HEK293 (cell line): Measurements from ENCODE around the gene GJC2.

Experiments used
- CTCF ChIA-PET: fragments of 350-600 bp; formaldehyde crosslinking; extraction: SDS; loops from one replicate; lab custom pipeline; 2021; ENCODE audit warnings: antibody characterized with exemption; lab: Yijun Ruan, JAX
- POLR2A ChIA-PET: fragments of 300-600 bp; formaldehyde crosslinking; extraction: SDS; loops from one replicate; lab custom pipeline; 2020; ENCODE audit warnings: antibody characterized with exemption, inconsistent platforms; lab: Yijun Ruan, JAX
- H3K27ac ChIP-seq: fragments of 200-500 bp; sonication (Bioruptor generic); 2 replicates; pipeline ENCODE4 v1.5.1; 2014; ENCODE audit warnings: low read depth, low read length, control low read depth, inconsistent platforms; ENCODE audit errors: extremely low read depth
- H3K36me3 ChIP-seq, 2 experiments: fragments of 200-500 bp in 1 of 2; sonication (Bioruptor generic) in 1 of 2; 1 replicate in 1 of 2; 2 replicates in 1 of 2; pipeline ENCODE4 v1.5.1; 2014 to 2017; ENCODE audit warnings: inconsistent platforms in 2 of 2, low read length in 2 of 2; ENCODE audit not compliant: control insufficient read depth in 2 of 2, insufficient read depth in 1 of 2
- H3K4me1 ChIP-seq: fragments of 200-500 bp; sonication (Bioruptor generic); 2 replicates; pipeline ENCODE4 v1.5.1; 2014; ENCODE audit warnings: mild to moderate bottlenecking, low read length, inconsistent platforms; ENCODE audit not compliant: control insufficient read depth, insufficient read depth
- H3K4me3 ChIP-seq: 2 replicates; pipeline ENCODE4 v1.5.1; 2011; ENCODE audit warnings: low read depth, mild to moderate bottlenecking, control low read depth, low read length, moderate library complexity
- H3K9me3 ChIP-seq: fragments of 200-500 bp; sonication (Bioruptor generic); 2 replicates; pipeline ENCODE4 v1.5.1; 2014; ENCODE audit warnings: low read depth, low read length, inconsistent platforms; ENCODE audit not compliant: control insufficient read depth, insufficient read depth
- CTCF ChIP-seq: fragments of 450-650 bp; formaldehyde crosslinking; IDR thresholded peaks from 2 replicates; pipeline ENCODE4 v1.5.1; 2016; ENCODE audit warnings: missing biosample characterization, missing genetic modification characterization
- GLIS2 ChIP-seq: fragments of 450-650 bp; formaldehyde crosslinking; IDR thresholded peaks from 2 replicates; pipeline ENCODE4 v1.5.1; 2016; ENCODE audit warnings: missing biosample characterization, missing genetic modification characterization
- IKZF3 ChIP-seq: fragments of 450-650 bp; IDR thresholded peaks from 2 replicates; pipeline ENCODE4 v1.5.0; 2018; ENCODE audit warnings: missing biosample characterization, mild to moderate bottlenecking, missing genetic modification characterization, moderate library complexity
- ZBTB48 ChIP-seq: fragments of 450-650 bp; formaldehyde crosslinking; IDR thresholded peaks from 2 replicates; pipeline ENCODE4 v1.5.1; 2016; ENCODE audit warnings: missing biosample characterization, missing genetic modification characterization
- ZBTB8A ChIP-seq: fragments of 450-650 bp; formaldehyde crosslinking; IDR thresholded peaks from 2 replicates; pipeline ENCODE4 v1.5.1; 2016; ENCODE audit warnings: missing biosample characterization, missing genetic modification characterization
- ZNF157 ChIP-seq: fragments of 450-650 bp; formaldehyde crosslinking; IDR thresholded peaks from 2 replicates; pipeline ENCODE4 v1.5.1; 2016; ENCODE audit warnings: missing biosample characterization, missing genetic modification characterization
- ZNF324 ChIP-seq: fragments of 450-650 bp; formaldehyde crosslinking; IDR thresholded peaks from 2 replicates; pipeline ENCODE4 v1.5.1; 2016; ENCODE audit warnings: missing biosample characterization, missing genetic modification characterization
- ZNF366 ChIP-seq: fragments of 450-650 bp; formaldehyde crosslinking; conservative IDR thresholded peaks from 2 replicates; pipeline ENCODE4 v1.5.1; 2016; ENCODE audit warnings: missing biosample characterization, missing genetic modification characterization
- ZNF48 ChIP-seq: fragments of 450-650 bp; formaldehyde crosslinking; IDR thresholded peaks from 2 replicates; pipeline ENCODE4 v1.5.1; 2016; ENCODE audit warnings: missing biosample characterization, missing genetic modification characterization
- ZNF513 ChIP-seq: fragments of 450-650 bp; IDR thresholded peaks from 2 replicates; pipeline ENCODE4 v1.5.1; 2018; ENCODE audit warnings: missing biosample characterization, missing genetic modification characterization
- ZNF518A ChIP-seq: fragments of 450-650 bp; formaldehyde crosslinking; conservative IDR thresholded peaks from 2 replicates; pipeline ENCODE4 v1.5.1; 2016; ENCODE audit warnings: low read depth, missing biosample characterization, missing genetic modification characterization
- ZNF529 ChIP-seq: fragments of 450-650 bp; formaldehyde crosslinking; IDR thresholded peaks from 2 replicates; pipeline ENCODE4 v1.5.1; 2017; ENCODE audit warnings: missing genetic modification characterization, missing biosample characterization; ENCODE audit not compliant: insufficient replicate concordance
- TF ChIP-seq, protein P1 (sequence below): fragments of 450-650 bp; formaldehyde crosslinking; IDR thresholded peaks from 2 replicates; pipeline ENCODE4 v1.5.1; 2016; ENCODE audit warnings: missing biosample characterization, missing genetic modification characterization
- TF ChIP-seq, protein P2 (sequence below): fragments of 450-650 bp; formaldehyde crosslinking; IDR thresholded peaks from 2 replicates; pipeline ENCODE4 v1.5.1; 2016; ENCODE audit warnings: missing biosample characterization, missing genetic modification characterization
- TF ChIP-seq, protein P3 (sequence below): fragments of 450-650 bp; formaldehyde crosslinking; IDR thresholded peaks from 2 replicates; pipeline ENCODE4 v1.5.1; 2016; ENCODE audit warnings: missing biosample characterization, missing genetic modification characterization
- TF ChIP-seq, protein P4 (sequence below): sonication (generic); formaldehyde crosslinking; IDR thresholded peaks from 2 replicates; pipeline ENCODE4 v1.8.1; 2022; ENCODE audit warnings: mild to moderate bottlenecking, moderate library complexity, missing genetic modification reagents

Gene GJC2

DNA sequence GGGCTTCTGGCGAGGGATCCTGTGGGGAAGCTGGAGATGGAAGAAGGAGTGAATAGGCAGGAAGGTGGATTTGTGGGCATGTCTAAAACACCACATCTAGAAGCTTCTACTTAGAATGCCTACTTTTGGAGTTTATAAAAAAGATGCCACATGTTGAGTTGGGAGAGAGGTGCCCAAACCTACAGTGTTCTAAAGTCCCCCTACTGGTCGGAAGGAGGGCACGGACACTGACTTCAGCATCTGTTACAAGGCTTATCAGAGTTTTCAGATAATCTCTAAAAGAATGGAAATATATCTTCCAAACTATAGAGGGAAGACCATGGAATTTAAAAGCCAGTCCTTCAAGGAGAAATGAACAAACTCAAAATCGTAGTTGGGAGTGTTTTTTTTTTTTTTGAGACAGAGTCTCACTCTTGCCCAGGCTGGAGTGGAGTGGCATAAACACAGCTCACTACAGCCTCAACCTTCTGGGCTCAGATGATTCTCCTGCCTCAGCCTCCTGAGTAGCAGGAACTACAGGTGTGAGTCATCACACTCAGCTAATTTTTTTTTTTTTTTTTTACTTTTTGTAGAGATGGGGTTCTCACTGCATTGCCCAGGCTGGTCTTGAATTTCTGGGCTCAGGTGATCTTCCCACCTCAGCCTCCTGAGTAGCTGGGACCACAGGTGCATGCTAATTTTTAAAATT, 30.7 kb downstream of the GJC2 start (continued):
- no peak for TF ChIP-seq ZNF48 (tag by site-specific recombination)
- TF ChIP-seq, protein P1, sequence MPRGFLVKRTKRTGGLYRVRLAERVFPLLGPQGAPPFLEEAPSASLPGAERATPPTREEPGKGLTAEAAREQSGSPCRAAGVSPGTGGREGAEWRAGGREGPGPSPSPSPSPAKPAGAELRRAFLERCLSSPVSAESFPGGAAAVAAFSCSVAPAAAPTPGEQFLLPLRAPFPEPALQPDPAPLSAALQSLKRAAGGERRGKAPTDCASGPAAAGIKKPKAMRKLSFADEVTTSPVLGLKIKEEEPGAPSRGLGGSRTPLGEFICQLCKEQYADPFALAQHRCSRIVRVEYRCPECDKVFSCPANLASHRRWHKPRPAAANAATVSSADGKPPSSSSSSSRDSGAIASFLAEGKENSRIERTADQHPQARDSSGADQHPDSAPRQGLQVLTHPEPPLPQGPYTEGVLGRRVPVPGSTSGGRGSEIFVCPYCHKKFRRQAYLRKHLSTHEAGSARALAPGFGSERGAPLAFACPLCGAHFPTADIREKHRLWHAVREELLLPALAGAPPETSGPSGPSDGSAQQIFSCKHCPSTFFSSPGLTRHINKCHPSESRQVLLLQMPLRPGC (tag by site-specific recombination), result no peak
- 0 out of 2 replicates have a peak, but pooled peaks have one; percentile 13 for TF ChIP-seq CTCF (tag by site-specific recombination)
- TF ChIP-seq, protein P2, sequence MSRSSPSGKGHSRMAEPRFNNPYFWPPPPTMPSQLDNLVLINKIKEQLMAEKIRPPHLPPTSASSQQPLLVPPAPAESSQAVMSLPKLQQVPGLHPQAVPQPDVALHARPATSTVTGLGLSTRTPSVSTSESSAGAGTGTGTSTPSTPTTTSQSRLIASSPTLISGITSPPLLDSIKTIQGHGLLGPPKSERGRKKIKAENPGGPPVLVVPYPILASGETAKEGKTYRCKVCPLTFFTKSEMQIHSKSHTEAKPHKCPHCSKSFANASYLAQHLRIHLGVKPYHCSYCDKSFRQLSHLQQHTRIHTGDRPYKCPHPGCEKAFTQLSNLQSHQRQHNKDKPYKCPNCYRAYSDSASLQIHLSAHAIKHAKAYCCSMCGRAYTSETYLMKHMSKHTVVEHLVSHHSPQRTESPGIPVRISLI (tag by site-specific recombination), result peak; percentile 86
- TF ChIP-seq ZNF529 (tag by site-specific recombination), result no peak
- TF ChIP-seq, protein P3, sequence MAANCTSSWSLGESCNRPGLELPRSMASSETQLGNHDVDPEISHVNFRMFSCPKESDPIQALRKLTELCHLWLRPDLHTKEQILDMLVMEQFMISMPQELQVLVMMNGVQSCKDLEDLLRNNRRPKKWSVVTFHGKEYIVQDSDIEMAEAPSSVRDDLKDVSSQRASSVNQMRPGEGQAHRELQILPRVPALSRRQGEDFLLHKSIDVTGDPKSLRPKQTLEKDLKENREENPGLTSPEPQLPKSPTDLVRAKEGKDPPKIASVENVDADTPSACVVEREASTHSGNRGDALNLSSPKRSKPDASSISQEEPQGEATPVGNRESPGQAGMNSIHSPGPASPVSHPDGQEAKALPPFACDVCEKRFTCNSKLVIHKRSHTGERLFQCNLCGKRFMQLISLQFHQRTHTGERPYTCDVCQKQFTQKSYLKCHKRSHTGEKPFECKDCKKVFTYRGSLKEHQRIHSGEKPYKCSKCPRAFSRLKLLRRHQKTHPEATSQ (tag by site-specific recombination), result no peak

- Histone ChIP-seq H3K4me1 (no peaks in the 10 kb centered on the region), H3K9me3 (no peaks in the 10 kb centered on the region), H3K36me3 (no peaks in the 10 kb centered on the region), H3K4me3 (no peak overlapping the region), H3K27ac (no peak overlapping the region)
- TF ChIP-seq IKZF3 (no peak), ZNF513 (no peak), ZBTB8A (tag by site-specific recombination) (no peak), ZNF157 (tag by site-specific recombination) (no peak), ZNF366 (tag by site-specific recombination) (no peak), GLIS2 (tag by site-specific recombination) (no peak), ZBTB48 (tag by site-specific recombination) (no peak), ZNF324 (no peak), ZNF518A (tag by site-specific recombination) (no peak)
- TF ChIP-seq, protein P4, sequence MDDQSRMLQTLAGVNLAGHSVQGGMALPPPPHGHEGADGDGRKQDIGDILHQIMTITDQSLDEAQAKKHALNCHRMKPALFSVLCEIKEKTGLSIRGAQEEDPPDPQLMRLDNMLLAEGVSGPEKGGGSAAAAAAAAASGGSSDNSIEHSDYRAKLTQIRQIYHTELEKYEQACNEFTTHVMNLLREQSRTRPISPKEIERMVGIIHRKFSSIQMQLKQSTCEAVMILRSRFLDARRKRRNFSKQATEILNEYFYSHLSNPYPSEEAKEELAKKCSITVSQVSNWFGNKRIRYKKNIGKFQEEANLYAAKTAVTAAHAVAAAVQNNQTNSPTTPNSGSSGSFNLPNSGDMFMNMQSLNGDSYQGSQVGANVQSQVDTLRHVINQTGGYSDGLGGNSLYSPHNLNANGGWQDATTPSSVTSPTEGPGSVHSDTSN (CRISPR knock-in tag), result no peak
- ChIA-PET POLR2A (no interaction called here), CTCF (interaction anchor here (0.8 to 2.0 kb wide), 4 partner anchors 8 to 51 kb away, joined by 3 to 9 read pairs (median 5); partner anchors contain the start of gene IBA57)
Observed at GRCh38 chr1:228180959-228181644, 31.4 kb downstream of the GJC2 start.
